ENCODE data around the gene CEP78.
"Not testable (repeated sequence)": the region's sequence is repeated elsewhere in the genome, so short reads cannot be mapped to it uniquely, and the experiment has no call there.

The CEP78 gene, protein sequence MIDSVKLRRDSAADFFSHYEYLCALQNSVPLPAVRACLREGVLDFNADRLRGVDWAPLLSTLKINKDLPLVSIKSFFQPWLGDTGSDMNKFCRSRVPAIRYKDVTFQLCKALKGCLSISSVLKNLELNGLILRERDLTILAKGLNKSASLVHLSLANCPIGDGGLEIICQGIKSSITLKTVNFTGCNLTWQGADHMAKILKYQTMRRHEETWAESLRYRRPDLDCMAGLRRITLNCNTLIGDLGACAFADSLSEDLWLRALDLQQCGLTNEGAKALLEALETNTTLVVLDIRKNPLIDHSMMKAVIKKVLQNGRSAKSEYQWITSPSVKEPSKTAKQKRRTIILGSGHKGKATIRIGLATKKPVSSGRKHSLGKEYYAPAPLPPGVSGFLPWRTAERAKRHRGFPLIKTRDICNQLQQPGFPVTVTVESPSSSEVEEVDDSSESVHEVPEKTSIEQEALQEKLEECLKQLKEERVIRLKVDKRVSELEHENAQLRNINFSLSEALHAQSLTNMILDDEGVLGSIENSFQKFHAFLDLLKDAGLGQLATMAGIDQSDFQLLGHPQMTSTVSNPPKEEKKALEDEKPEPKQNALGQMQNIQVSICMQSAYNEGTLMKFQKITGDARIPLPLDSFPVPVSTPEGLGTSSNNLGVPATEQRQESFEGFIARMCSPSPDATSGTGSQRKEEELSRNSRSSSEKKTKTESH

DNA sequence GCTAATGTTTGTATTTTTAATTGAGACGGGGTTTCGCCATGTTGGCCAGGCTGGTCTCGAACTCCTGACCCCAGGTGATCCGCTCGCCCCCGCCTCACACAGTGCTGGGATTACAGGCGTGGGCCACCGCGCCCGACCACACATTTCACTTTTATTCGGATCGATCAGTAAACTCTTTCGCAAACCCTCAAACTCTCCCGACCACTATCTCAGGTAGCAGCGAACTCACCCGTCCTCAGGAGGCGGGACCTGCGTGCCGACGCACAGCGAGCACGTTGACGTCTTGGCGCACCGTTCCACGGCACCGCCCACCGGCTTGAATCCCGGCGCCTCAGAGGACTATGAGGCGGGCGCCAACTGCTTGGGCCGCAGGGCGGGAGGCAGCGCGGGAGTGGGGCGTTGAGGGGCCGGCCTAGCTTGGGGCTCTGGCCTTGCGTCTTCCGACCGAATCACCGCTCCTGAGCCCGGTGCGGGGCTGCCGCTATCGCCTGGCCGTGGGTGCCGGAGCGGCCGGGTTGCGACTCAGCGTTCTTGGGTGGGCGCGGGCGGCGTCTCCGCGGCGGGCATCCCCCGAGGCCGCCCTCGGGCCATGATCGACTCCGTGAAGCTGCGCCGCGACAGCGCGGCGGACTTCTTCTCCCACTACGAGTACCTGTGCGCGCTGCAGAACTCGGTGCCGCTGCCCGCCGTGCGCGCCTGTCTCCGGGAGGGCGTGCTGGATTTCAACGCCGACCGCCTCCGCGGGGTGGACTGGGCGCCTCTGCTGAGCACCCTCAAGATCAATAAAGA is at the start of gene CEP78:
CEP78 (plus strand) TSS at position 314 of the 789 bp plus-strand sequence; CDS start at position 590, 276 bp downstream.
- DNase-seq, result peak; percentile 92

DNA sequence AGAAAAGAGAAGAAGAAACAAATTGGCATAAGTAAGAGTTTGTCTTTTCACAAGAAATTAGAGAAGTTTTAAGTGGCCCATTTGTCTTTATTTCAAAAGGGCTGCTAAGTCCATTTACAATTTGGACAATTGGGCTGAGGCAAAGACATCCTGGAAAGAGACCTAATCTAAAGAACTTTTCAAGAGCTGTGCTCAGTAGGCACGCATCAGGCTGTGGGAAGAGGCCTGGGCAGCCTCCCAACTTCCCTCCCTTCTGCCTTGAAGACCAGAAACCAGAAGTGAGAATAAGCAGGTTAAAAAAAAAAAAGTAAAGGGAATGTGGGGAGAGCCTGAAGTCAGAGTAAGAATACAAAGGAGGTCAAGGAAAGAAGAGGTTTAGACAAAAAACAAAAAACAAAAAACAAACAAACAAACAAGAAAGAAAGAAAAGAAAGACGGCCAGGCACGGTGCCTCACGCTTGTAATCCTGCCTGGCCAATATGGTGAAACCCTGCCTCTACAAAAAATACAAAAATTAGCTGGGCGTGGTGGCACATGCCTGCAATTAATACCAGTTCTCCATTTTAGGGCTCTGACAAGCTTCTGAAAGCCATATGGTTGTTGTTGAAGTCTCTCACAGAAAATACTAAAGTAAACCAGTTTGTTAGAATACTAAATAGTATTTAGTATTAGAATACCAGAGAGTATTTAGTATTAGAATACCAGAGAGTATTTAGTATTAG is 48.0 kb upstream of the CEP78 start:
- no peak for DNase-seq

DNA sequence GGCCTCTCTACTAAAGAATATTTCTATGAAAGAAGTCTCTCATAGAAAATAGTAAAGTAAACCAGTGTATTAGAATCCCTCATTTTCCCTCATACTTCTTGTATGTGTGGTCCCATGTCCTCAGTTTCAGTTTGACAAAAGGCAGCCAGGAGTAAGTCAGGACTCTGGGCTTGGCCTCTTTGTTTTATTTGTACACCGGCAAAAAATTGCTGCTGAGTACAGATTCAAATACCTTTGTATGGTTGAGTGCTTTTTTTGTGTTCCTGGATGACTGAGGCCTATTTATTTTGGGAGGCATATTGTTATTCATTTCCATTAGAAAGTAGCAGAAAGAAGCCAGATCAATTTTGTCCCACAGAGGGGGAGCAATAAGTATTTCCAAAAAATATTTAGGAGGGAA is 47.3 kb upstream of the CEP78 start:
- DNase-seq, result no peak

DNA sequence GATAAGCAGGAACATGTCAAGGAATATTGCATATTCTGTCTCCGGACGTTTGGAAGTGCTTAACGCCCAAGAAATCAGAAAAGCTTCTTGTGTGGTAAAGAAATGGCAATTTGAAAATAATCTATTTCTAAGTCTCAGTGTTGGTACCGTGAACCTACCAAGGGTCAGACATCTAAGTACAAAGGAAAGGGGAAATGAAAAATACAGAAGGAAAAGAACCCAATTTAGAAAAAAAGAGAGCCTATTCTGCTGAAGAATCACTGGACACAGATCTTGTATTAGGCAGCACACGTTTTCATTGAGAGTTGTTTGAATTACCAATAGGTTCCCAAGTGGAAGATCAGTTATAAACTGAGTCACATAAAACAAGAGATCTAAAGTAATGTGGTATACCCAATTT is 46.9 kb upstream of the CEP78 start:
- DNase-seq, result no peak

DNA sequence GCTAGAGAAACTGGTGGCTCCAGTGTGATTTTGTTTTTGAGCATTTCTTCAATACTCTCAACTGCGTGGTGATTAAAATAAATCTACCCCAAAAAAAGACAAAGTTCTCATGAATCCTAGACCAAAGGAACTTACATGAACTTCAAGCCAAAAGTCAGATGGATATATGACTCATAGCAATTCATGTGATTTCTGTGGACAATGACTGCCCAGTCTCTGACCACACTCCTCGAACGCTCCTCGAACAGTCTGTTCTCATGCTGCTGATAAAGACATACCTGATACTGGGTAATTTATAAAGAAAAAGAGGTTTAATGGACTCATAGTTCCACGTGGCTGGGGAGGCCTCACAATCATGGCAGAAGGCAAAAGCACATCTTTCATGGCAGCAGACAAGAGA is 46.4 kb upstream of the CEP78 start:
- no peak for DNase-seq

DNA sequence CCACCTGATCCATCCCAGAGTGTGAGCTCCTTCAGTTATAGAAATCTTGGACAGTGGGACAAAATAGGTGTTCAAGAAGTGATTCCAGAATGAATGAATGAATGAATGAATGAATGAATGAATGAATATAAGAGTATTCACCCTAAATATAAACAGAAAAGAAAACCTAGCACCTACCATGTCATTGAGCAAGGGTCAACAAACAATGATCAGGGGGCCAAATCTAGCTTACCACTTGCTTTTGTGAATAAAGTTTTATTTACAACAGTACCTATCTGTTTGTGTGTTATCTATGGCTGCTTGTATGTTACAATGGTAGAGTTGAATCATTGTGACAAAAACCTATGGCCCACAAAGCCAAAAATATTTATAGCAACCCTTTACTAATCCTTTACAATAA is 43.9 kb upstream of the CEP78 start:
- DNase-seq, result no peak

DNA sequence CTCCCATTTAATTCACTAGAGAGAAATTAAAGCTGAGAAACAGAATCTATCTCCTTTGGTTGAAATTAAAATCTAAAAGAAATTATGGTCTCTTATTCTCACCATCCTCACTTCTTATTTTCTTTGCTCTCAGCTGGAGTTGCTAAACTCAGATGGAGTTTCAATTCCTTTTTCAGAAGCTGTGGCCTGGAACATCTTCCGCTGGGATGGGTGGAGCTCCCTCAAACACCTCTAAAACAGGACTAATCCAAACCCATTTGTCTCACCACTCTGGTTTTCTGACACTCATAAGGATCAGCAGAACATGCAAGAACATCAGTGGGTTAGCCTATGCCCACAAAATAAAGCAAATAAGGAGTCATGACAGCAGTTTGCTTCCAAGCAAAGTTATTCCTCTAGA is 39.6 kb upstream of the CEP78 start:
- no peak for DNase-seq

DNA sequence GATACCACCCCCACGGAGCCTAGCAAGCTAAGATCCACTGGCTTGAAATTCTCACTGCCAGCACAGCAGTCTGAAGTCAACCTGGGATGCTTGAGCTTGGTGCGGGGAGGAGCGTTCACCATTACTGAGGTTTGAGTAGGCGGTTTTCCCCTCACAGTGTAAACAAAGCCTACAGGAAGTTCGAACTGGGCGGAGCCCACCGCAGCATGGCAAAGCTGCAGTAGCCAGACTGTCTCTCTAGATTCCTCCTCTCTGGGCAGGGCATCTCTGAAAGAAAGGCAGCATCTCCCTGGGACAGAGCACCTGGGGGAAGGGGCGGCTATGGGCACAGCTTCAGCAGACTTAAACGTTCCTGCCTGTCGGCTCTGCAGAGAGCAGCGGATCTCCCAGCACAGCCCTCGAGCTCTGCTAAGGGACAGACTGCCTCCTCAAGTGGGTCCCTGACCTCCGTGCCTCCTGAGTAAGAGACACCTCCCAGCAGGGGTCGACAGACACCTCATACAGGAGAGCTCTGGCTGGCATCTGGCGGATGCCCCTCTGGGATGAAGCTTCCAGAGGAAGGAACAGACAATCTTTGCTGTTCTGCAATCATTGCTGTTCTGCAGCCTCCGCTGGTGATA is 34.6 kb upstream of the CEP78 start:
- peak; percentile 62 for DNase-seq

DNA sequence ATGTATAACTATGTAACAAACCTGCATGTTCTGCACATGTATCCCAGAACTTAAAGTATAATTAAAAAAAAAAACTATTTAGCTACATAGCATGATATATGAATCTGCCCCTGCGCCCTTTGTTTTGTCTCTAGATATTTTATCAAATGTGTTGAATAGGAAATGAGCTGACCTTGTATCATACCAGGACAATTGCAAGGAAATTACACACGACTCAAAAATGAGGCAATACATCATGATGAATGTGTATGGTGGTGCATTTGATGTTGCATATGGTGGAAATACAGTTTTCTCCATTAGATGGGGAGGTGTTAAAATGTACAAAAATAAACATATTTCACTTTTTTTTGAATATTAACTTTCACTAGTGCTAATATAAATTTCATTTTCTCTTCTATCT is 28.6 kb upstream of the CEP78 start:
- DNase-seq, result no peak

DNA sequence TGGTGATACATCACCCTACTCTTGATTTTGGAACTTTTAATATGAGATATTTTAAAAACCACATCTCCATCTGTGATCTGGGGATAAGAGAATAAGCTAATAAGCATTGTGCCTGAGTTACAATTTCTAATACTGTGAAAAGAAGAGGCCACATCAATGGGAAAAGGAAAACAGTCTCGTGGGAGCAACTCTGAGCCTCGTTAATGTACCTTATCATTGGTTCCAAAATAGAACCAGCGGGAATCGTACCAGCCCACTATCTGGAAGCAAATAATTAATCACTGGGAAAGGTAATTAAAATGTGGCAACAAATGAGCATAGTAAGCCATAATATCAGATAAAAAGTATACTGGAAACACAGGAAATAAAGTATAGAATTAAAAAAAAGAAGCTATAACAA is 28.0 kb upstream of the CEP78 start:
- DNase-seq, result no peak

DNA sequence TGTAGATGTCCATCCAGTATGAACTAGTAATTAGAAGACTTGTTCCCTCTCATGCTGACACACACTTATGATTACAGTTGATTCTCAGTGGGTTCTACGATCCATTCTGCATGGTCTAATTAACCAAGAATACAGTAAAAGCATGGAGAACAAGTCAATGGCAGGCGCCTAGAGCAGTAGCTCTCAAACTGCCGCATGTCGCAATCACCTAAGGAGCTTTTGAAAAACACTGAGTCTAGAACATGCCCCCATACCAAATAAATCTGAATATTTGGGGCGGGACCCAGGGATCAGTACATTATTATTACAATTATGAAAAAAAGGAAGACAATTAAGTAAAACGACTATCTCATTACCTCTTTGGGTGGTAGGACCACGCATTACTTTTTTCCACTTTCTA is 26.7 kb upstream of the CEP78 start:
- no peak for DNase-seq

DNA sequence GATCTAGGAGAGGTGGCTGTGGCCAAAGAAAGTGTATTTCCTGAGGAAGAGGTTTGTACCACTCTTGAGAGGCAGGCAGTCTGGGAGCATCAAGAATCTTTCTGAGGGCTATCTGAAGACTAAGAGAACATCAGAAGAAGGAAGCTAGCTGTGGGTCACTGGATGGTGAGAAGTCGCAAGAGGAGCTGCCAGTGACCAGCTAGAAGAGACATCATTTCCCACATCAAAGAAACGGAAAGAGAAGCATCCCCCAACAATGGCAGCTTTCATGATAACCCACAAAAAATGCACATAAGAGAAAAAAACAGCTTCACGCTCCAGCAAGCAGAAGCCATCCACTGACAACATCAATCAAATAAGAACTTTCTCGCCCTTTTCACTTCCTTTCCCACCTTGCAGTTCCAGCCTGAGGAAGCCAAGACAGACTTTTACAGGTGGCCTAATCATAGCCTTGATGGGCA is 25.0 kb upstream of the CEP78 start:
- DNase-seq, result no peak

DNA sequence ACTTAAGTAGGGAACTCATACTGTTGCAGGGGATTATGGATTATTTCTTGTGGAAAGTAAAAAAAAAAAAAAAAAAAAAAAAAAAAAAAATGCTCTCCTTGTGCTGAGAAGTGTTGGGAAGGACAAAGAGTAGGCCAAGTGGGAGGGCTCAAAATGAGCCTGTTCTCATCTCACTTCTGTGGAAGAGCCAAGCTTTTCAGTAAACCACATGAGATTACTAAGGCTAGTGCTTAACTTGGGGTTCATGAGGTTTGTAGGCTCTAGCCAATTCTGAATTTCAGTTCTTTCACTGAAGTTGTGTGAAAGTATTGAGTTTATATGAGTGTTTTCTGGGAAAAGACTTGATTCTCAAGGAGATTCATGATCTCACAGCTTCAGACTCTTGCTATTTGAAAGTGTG is 23.0 kb upstream of the CEP78 start:
- no peak for DNase-seq

DNA sequence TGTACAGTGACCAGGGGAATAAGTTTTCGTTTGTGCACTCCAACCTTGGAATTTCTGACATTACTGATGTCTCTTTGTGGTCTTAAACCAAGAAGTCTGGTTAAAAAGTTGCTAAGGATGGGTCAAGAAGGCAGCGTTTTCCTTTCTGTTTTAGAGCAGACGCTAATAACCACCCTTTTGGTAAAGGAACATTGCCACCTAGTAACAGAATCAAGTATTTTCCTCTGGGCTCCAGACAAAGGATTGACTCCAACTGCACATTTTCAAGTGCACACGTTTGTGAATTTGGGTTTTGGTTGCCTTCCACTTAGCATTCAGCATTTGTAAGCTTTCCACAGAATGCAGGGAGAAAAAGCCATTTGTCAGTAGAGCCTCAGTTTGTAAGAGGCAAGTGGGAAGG is 22.2 kb upstream of the CEP78 start:
- DNase-seq, result no peak

DNA sequence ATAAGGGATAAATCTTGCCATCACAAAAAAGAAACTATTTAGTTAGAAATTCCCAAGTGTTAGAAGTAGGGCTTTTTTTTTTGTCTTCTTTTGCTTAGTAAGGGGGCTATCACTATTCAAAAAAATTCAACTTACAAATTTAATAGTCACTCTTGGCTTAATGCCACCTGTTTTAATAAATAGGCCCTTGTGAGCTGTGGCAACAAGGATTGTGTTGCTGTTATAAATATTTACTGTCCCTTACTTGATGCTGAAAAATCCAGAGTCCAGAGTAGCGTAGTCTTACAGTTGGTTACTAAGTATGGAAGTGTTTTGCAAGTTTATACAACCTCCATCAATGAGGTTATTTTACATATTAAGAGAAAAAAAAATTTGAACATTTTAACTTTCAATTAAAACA is 21.4 kb upstream of the CEP78 start:
- DNase-seq, result no peak

DNA sequence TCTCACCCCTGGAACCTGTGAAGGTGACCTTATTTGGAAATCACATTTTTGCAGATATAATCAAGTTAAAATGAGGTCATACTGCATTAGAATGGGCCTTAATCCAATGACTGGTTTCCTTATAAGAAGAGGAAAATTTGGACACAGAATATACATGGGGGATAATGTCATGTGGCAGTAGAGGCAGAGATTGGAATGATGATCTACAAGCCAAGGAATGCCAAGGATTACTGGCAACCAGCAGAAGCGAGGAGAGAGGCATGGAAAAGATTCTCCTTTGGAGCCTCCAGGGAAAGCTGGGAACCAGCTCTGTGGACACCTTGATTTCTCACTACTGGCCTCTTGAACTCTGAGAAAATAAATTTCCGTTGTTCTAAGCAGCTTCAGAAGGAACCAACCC is 20.2 kb upstream of the CEP78 start:
- no peak for DNase-seq

DNA sequence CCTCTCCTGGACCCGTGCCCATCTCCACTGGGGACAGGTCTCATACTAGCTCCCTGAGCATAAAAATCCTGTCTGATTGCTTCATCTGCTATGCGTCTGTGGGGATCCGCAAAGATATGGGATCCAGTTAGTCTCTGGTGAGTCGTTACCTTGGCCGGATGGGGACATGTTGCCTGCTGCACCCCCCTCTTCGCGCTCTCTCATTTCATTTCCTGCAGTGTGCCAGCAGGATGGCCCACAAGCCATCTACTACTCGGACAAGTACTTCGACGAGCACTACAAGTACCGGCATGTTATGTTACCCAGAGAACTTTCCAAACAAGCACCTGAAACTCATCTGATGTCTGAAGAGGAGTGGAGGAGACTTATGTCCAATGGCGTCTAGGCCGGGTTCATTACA is 17.0 kb upstream of the CEP78 start:
- no peak for DNase-seq

DNA sequence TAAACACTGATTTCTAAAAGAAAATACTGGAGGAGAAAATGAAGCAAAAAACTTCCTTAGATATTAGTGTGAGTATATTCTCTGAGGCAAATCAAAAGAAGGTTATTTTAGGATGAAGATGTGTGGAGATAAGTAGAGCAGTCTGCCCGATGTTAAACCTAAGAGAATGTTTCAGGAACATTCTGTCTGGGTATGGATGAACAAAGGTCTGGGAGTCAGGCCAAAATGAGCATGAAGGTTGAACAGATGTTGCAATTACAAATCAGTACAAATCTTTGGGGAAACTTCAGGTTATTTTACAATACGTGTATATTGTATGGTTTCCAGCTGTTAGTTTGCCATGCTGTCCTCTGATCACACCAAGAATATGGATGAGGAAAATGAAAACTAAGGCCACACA is 14.4 kb upstream of the CEP78 start:
- DNase-seq, result no peak

DNA sequence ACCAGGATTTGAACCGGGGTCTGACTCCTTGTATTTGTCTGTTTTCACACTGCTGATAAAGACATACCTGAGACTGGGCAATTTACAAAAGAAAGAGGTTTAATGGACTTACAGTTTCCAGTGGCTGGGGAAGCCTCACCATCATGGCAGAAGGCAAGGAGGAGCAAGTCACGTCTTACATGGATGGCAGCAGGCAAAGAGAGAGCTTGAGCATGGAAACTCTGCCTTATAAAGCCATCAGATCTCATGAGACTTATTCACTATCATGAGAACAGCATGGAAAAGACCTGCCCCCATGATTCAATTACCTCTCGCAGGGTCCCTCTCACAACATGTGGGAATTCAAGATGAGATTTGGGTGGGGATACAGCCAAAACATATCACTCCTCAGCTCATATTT is 14.0 kb upstream of the CEP78 start:
- not testable (repeated sequence) for DNase-seq

DNA sequence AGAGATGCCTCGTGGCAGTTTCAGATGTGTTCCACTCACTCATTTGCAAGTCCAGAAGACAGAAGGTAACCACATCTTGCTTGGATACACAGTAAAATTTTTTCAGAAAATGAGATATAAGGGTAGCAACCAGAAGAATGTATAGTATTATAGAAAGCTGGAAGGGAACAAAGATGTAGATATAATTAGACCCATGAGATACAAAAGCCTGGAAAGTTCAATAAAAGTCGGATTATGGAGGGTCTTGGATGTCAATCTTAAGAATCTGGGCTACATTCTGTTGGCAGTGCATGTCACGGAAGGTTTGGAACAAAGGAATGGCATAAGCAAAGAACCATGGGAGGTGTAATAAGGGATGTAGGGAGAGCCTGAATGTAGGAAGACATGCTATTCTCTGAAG is 5.1 kb upstream of the CEP78 start:
- no peak for DNase-seq

DNA sequence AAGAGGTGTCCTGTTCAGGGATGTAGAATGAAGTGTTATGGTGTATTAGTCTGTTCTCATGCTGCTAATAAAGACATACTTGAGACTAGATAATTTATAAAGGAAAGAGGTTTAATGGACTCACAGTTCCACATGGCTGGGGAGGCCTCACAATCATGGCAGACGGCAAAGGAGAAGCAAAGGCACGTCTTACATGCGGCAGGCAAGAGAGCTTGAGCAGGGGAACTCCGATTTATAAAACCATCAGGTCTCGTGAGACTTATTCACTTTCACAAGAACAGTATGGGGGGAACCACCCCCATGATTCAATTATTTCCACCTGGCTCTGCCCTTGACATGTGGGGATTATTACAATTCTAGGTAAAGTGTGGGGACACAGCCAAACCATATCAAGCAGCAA is 3.4 kb upstream of the CEP78 start:
- not testable (repeated sequence) for DNase-seq

DNA sequence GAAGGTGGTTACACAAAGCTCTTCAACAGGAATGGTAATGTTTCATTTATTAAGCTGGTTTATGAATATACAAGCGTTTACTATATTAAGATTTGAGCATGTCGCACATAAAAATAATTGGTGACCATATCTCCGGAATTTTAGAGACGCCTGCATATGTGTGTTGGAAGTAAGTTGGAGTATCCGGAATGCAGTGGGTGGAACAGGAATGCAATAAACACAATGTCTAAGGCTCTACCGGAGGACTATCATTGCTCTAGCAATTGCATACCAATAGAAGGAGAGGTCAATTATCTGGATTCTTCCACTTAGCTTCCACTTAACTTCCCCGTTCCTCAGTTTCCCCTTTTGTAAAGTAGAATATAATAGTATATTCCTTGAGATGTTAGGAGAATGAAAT is 1.1 kb upstream of the CEP78 start:
- no peak for DNase-seq

Measured in stimulated activated CD8-positive, alpha-beta memory T cell treated with anti-CD3 and anti-CD28 coated beads, Interleukin-4, amount 100 ng/mL, for 48 hours (primary cell).